Measurements from ENCODE around the gene CARMIL3.

DNA sequence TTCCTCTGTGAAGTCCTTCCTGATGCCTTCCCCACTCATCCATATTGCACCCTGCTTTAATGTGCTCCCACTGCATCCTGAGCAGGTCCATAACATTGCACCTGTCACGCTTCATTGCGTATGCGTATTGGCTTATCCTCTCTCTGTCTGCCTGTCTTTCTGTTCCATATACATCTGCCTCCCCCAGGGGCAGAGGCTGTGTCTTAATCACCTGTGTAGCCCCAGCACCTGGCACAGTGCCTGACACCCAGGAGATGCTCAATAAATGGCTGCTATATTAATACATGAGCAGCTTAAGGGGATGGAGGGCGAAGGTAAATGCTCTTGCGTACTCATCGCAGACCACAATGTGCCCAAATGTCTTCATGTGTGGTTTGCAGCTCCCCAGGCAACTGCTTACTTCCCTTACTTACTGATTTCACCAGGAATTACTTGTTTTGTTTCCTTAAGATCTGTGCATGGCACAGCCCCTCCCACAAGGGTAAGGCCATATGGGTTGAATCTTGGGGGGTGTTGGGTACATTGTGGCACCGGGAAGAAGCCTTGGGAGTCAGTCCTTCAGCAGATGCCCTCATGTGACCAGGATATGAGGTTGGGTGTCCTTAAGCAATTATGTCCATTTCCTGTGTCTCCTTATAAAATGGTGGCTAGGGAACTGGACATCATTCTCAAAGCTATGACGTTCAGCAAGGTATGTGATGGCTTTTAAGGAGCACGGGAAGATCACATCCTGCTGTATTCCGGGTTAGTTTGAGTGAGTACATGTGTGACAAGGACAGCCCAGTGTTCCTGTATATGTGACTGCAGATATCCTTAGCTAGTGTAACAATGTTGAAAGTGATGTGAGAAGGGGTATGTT is 18.7 kb downstream of the CARMIL3 start:
- TF ChIP-seq PPARA (CRISPR knock-in tag; IDR thresholded peaks at IDR 0.05; ENCODE audit: borderline replicate concordance) (no peak), ARNTL (CRISPR knock-in tag; IDR thresholded peaks at IDR 0.05; ENCODE audit: borderline replicate concordance, low read depth) (no peak)
- TF ChIP-seq, protein P1, sequence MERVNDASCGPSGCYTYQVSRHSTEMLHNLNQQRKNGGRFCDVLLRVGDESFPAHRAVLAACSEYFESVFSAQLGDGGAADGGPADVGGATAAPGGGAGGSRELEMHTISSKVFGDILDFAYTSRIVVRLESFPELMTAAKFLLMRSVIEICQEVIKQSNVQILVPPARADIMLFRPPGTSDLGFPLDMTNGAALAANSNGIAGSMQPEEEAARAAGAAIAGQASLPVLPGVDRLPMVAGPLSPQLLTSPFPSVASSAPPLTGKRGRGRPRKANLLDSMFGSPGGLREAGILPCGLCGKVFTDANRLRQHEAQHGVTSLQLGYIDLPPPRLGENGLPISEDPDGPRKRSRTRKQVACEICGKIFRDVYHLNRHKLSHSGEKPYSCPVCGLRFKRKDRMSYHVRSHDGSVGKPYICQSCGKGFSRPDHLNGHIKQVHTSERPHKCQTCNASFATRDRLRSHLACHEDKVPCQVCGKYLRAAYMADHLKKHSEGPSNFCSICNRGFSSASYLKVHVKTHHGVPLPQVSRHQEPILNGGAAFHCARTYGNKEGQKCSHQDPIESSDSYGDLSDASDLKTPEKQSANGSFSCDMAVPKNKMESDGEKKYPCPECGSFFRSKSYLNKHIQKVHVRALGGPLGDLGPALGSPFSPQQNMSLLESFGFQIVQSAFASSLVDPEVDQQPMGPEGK (CRISPR knock-in tag; IDR thresholded peaks at IDR 0.05; ENCODE audit: borderline replicate concordance) = no peak

Data from SK-N-SH treated with all-trans-retinoic acid at 6 μM for 48 hours (cell line).